ENCODE results near the gene THRA. TPM values are rescaled to one million over a fixed set of nuclear protein-coding genes. Genes with fewer than 3 reads are reported as not detected.

The THRA gene
- total and polyA plus RNA-seq, 2 donors from 2014 or later = 40.8 to 63.9 TPM

- FAIRE-seq (no peak), DNase-seq (no peak)
- Histone ChIP-seq H3K4me1 (ENCODE audit: control insufficient read depth in 2 of 3, insufficient read depth in 2 of 3, low read depth in 1 of 3, low read length in 3 of 3) (peaks cover 3 to 22% (median 19%) of the 10 kb centered on the region in 3 donors), H3K36me3 (ENCODE audit: control insufficient read depth in 2 of 3, insufficient read depth in 3 of 3, low read length in 3 of 3) (peaks cover 0 to 14% (median 13%) of the 10 kb centered on the region in 3 donors), H3K27ac (ENCODE audit: low read depth in 2 of 2, low read length in 2 of 2) (no peak overlapping the region), H3K27me3 (ENCODE audit: control insufficient read depth, insufficient read depth, low read length) (no peaks in the 10 kb centered on the region), H3K9ac (ENCODE audit: low read length in 3 of 3) (no peak overlapping the region), H3K9me3 (ENCODE audit: control insufficient read depth in 2 of 3, insufficient read depth in 1 of 3, low read length in 3 of 3) (no peaks in the 10 kb centered on the region), H3K4me3 (ENCODE audit: low read length in 3 of 3) (no peak overlapping the region)
- TF ChIP-seq, protein P1, sequence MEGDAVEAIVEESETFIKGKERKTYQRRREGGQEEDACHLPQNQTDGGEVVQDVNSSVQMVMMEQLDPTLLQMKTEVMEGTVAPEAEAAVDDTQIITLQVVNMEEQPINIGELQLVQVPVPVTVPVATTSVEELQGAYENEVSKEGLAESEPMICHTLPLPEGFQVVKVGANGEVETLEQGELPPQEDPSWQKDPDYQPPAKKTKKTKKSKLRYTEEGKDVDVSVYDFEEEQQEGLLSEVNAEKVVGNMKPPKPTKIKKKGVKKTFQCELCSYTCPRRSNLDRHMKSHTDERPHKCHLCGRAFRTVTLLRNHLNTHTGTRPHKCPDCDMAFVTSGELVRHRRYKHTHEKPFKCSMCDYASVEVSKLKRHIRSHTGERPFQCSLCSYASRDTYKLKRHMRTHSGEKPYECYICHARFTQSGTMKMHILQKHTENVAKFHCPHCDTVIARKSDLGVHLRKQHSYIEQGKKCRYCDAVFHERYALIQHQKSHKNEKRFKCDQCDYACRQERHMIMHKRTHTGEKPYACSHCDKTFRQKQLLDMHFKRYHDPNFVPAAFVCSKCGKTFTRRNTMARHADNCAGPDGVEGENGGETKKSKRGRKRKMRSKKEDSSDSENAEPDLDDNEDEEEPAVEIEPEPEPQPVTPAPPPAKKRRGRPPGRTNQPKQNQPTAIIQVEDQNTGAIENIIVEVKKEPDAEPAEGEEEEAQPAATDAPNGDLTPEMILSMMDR (IDR thresholded peaks at IDR 0.05; ENCODE audit: borderline replicate concordance, extremely low read depth, insufficient read depth) = no peak
- intact Hi-C loops (cut with DNase I) = no loop called here
Observed at GRCh38 chr17:40079545-40079944, 16.8 kb downstream of the THRA start.

DNA sequence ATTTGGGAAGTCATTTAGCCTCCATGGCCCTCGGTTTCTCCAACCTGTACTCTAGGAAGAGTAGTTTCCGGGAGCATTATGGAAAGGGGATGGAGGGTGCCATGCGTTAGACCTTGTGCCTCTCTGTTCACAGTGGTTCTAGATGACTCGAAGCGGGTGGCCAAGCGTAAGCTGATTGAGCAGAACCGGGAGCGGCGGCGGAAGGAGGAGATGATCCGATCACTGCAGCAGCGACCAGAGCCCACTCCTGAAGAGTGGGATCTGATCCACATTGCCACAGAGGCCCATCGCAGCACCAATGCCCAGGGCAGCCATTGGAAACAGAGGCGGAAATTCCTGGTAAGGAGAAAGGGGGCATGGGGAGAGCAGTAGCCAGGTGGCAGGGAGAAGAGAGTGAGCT, 21.7 kb downstream of the THRA start:
- Histone ChIP-seq H3K4me3 (ENCODE audit: low read length in 3 of 3) (no peak overlapping the region), H3K9me3 (ENCODE audit: control insufficient read depth in 2 of 3, insufficient read depth in 1 of 3, low read length in 3 of 3) (no peaks in the 10 kb centered on the region), H3K27me3 (ENCODE audit: control insufficient read depth, insufficient read depth, low read length) (no peaks in the 10 kb centered on the region), H3K36me3 (ENCODE audit: control insufficient read depth in 2 of 3, insufficient read depth in 3 of 3, low read length in 3 of 3) (peaks cover 9 to 41% (median 33%) of the 10 kb centered on the region in 3 donors), H3K4me1 (ENCODE audit: control insufficient read depth in 2 of 3, insufficient read depth in 2 of 3, low read depth in 1 of 3, low read length in 3 of 3) (peaks cover 0 to 2% (median 1%) of the 10 kb centered on the region in 3 donors), H3K9ac (ENCODE audit: low read length in 3 of 3) (no peak overlapping the region), H3K27ac (ENCODE audit: low read depth in 2 of 2, low read length in 2 of 2) (no peak overlapping the region)
- FAIRE-seq (no peak), DNase-seq (peak in 1 of 5 donors; percentile 60)
- intact Hi-C loops (cut with DNase I) = no loop called here
- TF ChIP-seq, protein P1 (IDR thresholded peaks at IDR 0.05; ENCODE audit: borderline replicate concordance, extremely low read depth, insufficient read depth) = no peak

DNA sequence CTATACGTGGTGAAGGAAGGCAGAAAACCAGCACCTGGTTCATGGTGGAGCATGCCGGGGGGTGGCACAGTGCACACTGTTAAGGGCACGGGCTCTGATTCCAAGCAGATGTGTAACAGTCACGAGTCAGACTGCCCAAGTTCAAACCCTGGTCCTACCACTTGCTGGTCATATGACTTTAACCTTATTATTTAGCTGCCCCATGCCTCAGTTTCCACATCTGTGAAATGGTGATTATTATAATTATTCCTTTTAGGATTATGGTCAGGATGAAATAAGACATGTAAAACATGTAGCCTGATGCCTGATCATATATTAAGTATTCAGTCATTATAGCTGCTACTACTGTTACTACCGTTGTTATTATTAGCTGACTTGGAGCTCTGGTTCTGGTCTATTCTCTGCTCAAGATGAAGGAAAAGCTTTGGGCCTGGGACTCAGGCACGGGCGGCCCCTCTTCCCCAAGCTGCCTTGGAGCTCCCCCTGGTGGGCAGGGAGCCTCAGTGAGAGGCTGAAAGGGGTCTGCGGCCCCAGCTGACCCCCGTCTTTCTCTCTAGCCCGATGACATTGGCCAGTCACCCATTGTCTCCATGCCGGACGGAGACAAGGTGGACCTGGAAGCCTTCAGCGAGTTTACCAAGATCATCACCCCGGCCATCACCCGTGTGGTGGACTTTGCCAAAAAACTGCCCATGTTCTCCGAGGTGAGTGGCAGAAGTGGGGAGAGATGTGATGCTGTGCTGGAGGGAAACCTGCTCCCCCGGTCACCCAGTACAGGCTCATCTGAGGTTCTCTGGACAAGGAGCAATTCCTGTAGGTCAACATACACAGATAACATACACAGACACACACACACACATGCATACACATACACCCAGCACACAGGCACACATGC, 23.6 kb downstream of the THRA start:
- no peak for FAIRE-seq

More for the DNA sequence above, 23.6 kb downstream of the THRA start:
- H3K27me3 ChIP-seq (ENCODE audit: control insufficient read depth, insufficient read depth, low read length) = no peaks in the 10 kb centered on the region
- peaks cover 0 to 13% (median 8%) of the 10 kb centered on the region in 3 donors for H3K4me1 ChIP-seq (ENCODE audit: control insufficient read depth in 2 of 3, insufficient read depth in 2 of 3, low read depth in 1 of 3, low read length in 3 of 3)
- H3K9me3 ChIP-seq (ENCODE audit: control insufficient read depth in 2 of 3, insufficient read depth in 1 of 3, low read length in 3 of 3) = no peaks in the 10 kb centered on the region
- H3K36me3 ChIP-seq (ENCODE audit: control insufficient read depth in 2 of 3, insufficient read depth in 3 of 3, low read length in 3 of 3) = peaks cover 9 to 41% (median 33%) of the 10 kb centered on the region in 3 donors
- TF ChIP-seq, protein P1 (IDR thresholded peaks at IDR 0.05; ENCODE audit: borderline replicate concordance, extremely low read depth, insufficient read depth) = peak; percentile 68
- DNase-seq = peak in 1 of 5 donors; percentile 49
- intact Hi-C loops (cut with DNase I) = no loop called here
- no peak overlapping the region for H3K4me3 ChIP-seq (ENCODE audit: low read length in 3 of 3)
- H3K27ac ChIP-seq (ENCODE audit: low read depth in 2 of 2, low read length in 2 of 2) = no peak overlapping the region
- peak overlapping the region in 1 of 3 donors; percentile 12 for H3K9ac ChIP-seq (ENCODE audit: low read length in 3 of 3)

All from kidney (tissue), 14 donors.